ENCODE data around the gene RNF217. TPM values are rescaled to one million over a fixed set of nuclear protein-coding genes. Genes with fewer than 3 reads are reported as not detected.

The RNF217 gene
- total and polyA plus RNA-seq, 10 donors, result 0.89 to 17.1 (median 10.0) TPM

- Histone ChIP-seq H3K9me3 (peaks cover 0 to 8% (median 0%) of the 10 kb centered on the region in 8 donors), H3K27me3 (replicated peaks in 1 of 7) (no peaks in the 10 kb centered on the region), H3K4me3 (peak overlapping the region in 5 of 8 donors; percentile 17 to 55 (median 32)), H3K27ac (peak overlapping the region in 3 of 8 donors; percentile 26 to 48 (median 38)), H3K36me3 (no peaks in the 10 kb centered on the region), H3K4me1 (peaks cover 0 to 25% (median 4%) of the 10 kb centered on the region in 6 donors)
- intact Hi-C loops (cut with DNase I; ENCODE audit: low total_unique reads), result no loop called here
- DNase-seq, result no peak
- 37 to 58% (median 51%) methylated on average over 4 of the region's 4 CpGs for WGBS, 5 donors
- TF ChIP-seq POLR2A (IDR thresholded peaks at IDR 0.05), result no peak
Observed at GRCh38 chr6:125001684-125002405, 39.6 kb downstream of the RNF217 start.

DNA sequence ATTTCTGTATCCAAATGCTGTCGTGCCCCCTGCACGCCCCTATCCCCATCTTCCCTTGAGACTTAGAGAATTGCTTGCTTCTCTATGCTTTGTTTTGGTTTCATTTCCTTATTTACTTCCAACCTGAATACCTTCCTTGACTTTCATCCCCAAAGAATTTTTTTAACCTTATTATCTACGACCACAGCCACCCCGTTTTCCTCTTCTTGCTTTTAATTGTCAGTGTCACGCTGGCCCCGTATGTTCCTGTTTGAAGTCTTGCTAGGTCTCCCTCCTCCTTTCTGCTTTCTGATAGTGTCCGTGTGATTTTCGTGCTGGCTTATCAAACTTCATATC lies 40.1 kb downstream of the RNF217 start:
- TF ChIP-seq CTCF (IDR thresholded peaks at IDR 0.05 in 8 of 11, conservative IDR thresholded peaks at IDR 0.05 in 3 of 11) (no peak), POLR2AphosphoS5 (IDR thresholded peaks at IDR 0.05) (no peak), POLR2A (IDR thresholded peaks at IDR 0.05) (no peak)
- no peaks in the 10 kb centered on the region for H3K36me3 ChIP-seq
- 44 to 62% (median 58%) methylated on average over 8 of the region's 8 CpGs for WGBS, 5 donors
- no peaks in the 10 kb centered on the region for H3K27me3 ChIP-seq (replicated peaks in 1 of 7)
- intact Hi-C loops (cut with DNase I; ENCODE audit: low total_unique reads), result no loop called here
- H3K4me1 ChIP-seq, result peaks cover 0 to 25% (median 4%) of the 10 kb centered on the region in 6 donors
- DNase-seq, result no peak
- H3K9me3 ChIP-seq, result peaks cover 0 to 10% (median 0%) of the 10 kb centered on the region in 8 donors
- peak overlapping the region in 5 of 8 donors; percentile 17 to 55 (median 32) for H3K4me3 ChIP-seq
- peak overlapping the region in 3 of 8 donors; percentile 26 to 48 (median 38) for H3K27ac ChIP-seq

DNA sequence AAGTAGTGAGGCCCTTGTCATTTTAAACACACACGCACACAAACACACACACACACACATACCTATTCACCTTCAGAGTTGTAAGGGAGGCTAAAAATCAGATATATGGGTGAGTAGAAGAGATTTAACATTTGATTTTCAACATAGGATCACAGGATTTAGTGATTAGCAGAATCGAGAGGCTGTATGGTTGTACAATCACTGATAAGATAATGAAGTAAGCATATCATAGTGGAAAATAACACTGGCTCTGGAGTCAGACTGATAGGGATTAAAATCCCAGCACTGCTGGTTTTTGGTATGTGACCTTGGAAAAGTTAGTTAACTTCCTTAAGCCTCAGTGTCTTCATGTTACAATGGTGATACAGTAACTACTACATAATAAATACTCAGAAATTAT lies 40.8 kb downstream of the RNF217 start:
- no peaks in the 10 kb centered on the region for H3K27me3 ChIP-seq (replicated peaks in 1 of 7)
- WGBS, 5 donors, result 67 to 85% (median 81%) methylated on average over 2 of the region's 2 CpGs
- no peaks in the 10 kb centered on the region for H3K36me3 ChIP-seq
- H3K4me1 ChIP-seq, result peaks cover 0 to 25% (median 4%) of the 10 kb centered on the region in 6 donors
- TF ChIP-seq POLR2A (IDR thresholded peaks at IDR 0.05) (no peak), POLR2AphosphoS5 (IDR thresholded peaks at IDR 0.05) (no peak), CTCF (IDR thresholded peaks at IDR 0.05 in 8 of 11, conservative IDR thresholded peaks at IDR 0.05 in 3 of 11) (no peak)
- intact Hi-C loops (cut with DNase I; ENCODE audit: low total_unique reads), result no loop called here
- H3K27ac ChIP-seq, result no peak overlapping the region
- H3K4me3 ChIP-seq, result peak overlapping the region in 1 of 8 donors; percentile 55
- H3K9me3 ChIP-seq, result peaks cover 0 to 10% (median 0%) of the 10 kb centered on the region in 8 donors
- no peak for DNase-seq

GRCh38 chr6:125004198-125004597 lies 42.0 kb downstream of the RNF217 start:
- TF ChIP-seq POLR2A (IDR thresholded peaks at IDR 0.05) (no peak), POLR2AphosphoS5 (IDR thresholded peaks at IDR 0.05) (no peak), CTCF (IDR thresholded peaks at IDR 0.05 in 8 of 11, conservative IDR thresholded peaks at IDR 0.05 in 3 of 11) (no peak)
- Histone ChIP-seq H3K27ac (no peak overlapping the region), H3K27me3 (replicated peaks in 1 of 7) (no peaks in the 10 kb centered on the region), H3K4me1 (peaks cover 0 to 23% (median 6%) of the 10 kb centered on the region in 6 donors), H3K36me3 (no peaks in the 10 kb centered on the region), H3K4me3 (no peak overlapping the region), H3K9me3 (peaks cover 0 to 10% (median 0%) of the 10 kb centered on the region in 8 donors)
- no peak for DNase-seq
- WGBS, 5 donors, result 70 to 90% (median 89%) methylated on average over 1 of the region's 1 CpG
- intact Hi-C loops (cut with DNase I; ENCODE audit: low total_unique reads), result no loop called here
